GM18858 (cell line): Measurements from ENCODE around the gene ZFP57.
A peak's percentile ranks its signal among the peaks of the same experiment; 100 is the strongest.

ENCODE experiments used
- ATAC-seq: cut with Tn5 transposase; IDR thresholded peaks from one replicate; pipeline ENCODE4 v1.9.1; 2021; ENCODE audit not compliant: unreplicated experiment

Gene ZFP57

DNA sequence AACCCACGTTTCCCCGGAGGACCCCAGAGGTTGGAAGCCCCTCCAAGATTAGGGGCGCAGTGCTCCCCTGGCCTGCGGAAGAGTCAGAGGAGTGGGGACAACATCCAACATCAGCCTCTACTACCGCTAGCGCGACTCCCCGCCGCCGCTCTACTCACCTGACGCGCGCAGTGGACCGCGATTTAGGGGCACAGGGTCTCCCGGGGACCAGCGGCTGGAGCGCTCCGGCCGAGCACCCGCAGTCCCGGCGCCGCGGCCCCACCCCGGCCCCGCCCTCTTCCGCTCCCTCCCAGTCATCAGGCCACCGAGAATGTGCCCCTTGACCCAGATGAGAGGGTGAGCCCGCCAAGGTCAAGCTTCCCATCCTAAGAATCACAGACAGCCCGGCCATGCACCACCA, at the start of gene ZFP57:
TSS of gene ZFP57 (minus strand) at position 249 of the 400 bp plus-strand sequence. CDS start 4,149 bp downstream, outside the sequence.
- no peak for ATAC-seq

GRCh38 chr6:29730575-29731126, 49.7 kb upstream of the ZFP57 start:
- ATAC-seq: no peak

GRCh38 chr6:29729774-29730328, 48.9 kb upstream of the ZFP57 start:
- no peak for ATAC-seq

DNA sequence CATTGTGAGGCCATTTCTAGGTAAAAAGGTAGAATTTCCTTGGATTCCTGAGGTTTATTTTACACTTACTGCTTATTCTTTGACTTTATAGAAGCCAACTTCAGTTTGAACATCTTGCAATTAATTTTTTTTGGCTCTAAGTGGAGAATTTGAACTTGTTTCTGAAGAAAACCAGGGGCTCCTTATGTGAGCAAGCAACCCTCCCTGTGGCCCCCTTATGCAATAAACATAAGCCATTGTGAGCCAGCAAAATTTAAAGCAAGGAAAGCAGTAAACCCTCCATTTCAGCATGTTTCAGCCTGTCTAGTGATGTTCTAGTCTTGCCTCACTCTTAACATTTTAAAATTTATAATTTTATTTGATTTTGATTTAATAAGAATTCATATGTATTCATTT, 47.9 kb upstream of the ZFP57 start:
- no peak for ATAC-seq

DNA sequence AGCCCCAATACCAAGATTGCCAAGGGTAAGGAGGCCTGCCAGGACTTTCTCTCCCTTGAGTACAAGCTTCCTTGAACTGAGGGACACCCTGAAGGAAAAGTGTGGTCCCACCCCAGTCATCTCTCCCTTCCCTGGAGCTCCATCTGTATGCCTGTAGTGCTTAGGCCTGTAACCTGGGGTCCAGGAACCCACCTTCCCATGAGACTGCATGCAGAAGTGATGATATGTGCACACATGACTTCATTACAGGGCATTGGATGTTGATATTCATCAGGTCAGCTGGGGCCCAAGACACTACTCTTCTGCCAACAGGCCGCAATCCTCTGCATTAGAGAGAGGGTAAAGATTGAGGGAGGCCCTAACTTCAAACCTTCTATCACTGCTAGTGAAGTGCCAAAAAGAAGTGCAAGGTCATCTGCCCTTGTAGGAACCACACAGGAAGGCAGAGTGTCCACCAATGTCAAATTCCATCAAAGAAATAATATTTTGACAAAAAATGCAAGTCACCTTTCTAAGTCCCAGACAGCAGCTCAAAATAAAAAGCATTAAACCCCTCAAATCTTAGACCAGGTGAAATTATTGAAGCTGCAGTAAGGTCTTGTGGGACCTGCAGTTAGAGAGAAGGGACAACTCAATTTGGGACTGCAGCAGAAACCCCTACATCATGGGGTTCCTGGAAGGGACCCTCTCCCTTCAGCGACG, 47.4 kb upstream of the ZFP57 start:
- ATAC-seq: no peak

GRCh38 chr6:29727637-29728036, 46.7 kb upstream of the ZFP57 start:
- no peak for ATAC-seq

DNA sequence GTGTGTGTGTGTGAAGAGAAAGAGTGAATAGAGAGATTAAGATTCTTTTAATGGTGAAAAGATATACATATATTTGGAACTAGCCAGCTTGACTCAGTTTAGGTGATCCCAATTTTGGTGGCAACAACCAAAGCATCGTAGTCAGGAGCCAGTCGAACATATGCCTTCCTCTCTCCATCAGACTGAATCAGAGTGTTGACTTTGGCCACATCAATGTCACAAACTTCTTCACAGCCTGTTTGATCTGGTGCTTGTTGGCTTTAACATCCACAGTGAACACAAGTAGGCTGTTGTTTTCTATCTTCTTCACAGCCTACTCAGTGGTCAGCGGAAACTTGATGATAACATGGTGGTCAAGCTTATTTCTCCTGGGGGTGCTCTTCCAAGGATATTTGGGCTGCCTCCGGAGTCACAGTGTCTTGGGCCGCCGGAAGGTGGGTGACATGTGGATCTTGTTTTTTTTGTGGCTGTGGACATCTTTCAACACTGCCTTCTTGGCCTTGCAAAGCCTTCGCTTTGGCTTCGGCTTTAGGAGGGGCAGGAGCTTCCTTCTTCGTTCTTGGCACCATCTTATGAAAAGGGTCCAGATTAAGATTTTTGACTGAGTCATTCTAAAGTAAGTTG, 45.7 kb upstream of the ZFP57 start:
- ATAC-seq: no peak

- no peak for ATAC-seq
Measured at GRCh38 chr6:29726001-29726400, 45.0 kb upstream of the ZFP57 start.

GRCh38 chr6:29724937-29725869, 44.3 kb upstream of the ZFP57 start:
- ATAC-seq: no peak

DNA sequence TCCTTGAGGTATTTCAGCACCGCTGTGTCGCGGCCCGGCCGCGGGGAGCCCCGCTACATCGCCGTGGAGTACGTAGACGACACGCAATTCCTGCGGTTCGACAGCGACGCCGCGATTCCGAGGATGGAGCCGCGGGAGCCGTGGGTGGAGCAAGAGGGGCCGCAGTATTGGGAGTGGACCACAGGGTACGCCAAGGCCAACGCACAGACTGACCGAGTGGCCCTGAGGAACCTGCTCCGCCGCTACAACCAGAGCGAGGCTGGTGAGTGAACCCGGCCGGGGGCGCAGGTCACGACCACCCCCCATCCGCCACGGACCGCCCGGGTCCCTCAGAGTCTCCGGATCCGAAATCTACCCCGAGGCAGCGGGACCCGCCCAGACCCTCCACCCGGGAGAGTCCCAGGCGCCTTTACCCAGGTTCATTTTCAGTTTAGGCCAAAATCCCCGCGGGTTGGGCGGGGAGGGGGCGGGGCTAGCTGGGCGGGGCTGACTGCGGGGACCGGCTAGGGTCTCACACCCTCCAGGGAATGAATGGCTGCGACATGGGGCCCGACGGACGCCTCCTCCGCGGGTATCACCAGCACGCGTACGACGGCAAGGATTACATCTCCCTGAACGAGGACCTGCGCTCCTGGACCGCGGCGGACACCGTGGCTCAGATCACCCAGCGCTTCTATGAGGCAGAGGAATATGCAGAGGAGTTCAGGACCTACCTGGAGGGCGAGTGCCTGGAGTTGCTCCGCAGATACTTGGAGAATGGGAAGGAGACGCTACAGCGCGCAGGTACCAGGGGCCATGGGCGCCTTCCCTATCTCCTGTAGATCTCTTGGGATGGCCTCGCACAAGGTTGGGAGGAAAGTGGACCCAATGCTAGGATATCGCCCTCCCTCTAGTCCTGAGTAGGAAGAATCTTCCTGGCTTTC, 43.0 kb upstream of the ZFP57 start:
- ATAC-seq: no peak

- peak; percentile 76 for ATAC-seq
Measured at GRCh38 chr6:29723262-29723665, 42.3 kb upstream of the ZFP57 start, which contains the start of gene HLA-F. HLA-F (plus strand) TSS chr6:29723434; CDS start chr6:29723464, 30 bp downstream.

DNA sequence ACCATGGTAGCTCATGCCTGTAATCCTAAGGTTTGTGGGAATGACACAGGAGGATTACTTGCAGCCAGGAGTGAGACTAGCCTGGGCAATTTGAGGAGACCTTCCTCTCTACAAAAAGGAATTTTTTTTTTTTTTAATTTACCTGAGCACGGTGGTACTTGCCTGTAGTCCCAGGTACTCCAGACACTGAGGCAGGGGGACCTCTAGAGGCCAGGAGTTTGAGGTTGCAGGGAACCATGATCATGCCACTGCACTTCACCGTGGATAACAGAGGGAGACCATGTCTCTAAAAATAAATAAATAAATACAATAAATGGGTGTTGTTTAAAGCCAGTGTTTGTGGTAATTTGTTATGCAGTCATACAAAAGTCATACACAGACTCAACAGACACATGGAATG, 39.9 kb upstream of the ZFP57 start:
- no peak for ATAC-seq

GRCh38 chr6:29710281-29710941, 29.5 kb upstream of the ZFP57 start:
- no peak for ATAC-seq

GRCh38 chr6:29709188-29709587, 28.2 kb upstream of the ZFP57 start:
- ATAC-seq: no peak

GRCh38 chr6:29708432-29709179, 27.7 kb upstream of the ZFP57 start:
- no peak for ATAC-seq

GRCh38 chr6:29705389-29706231, 24.7 kb upstream of the ZFP57 start:
- ATAC-seq: no peak

- ATAC-seq: no peak
Measured at GRCh38 chr6:29702519-29703103, 21.7 kb upstream of the ZFP57 start.
